Loucy (cell line): ENCODE data around the gene PACC1.

Experiments
- EZH2phosphoT487 ChIP-seq: fragments of 200-600 bp; IDR thresholded peaks from 2 replicates; pipeline ENCODE4 v1.6.1; 2018; ENCODE audit warnings: antibody characterized with exemption, mild to moderate bottlenecking, moderate library complexity, borderline replicate concordance
- TF ChIP-seq, protein P1 (sequence below): fragments of 200-600 bp; sonication (generic); conservative IDR thresholded peaks from 2 replicates; pipeline ENCODE4 v1.5.1; 2014; ENCODE audit warnings: mild to moderate bottlenecking, antibody characterized with exemption, low read length

DNA sequence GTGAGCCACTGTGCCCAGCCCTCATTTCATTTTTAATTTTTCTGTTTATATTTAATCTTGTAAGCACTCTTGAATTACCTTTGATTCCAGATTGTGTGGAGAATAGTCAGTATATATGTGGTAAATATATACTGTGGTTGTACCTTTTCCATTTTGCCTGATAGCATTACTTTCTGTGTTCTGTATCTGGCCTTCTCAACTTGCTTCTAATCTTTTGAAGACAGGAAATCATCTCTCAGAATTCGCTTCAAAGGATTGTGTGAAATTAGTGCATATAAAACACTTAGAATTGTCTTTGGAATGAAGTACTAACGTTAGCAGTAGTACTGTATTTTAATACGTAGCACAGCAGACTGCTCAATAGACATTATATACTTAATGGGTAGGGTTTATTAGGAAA is 91.6 kb downstream of the PACC1 start:
- TF ChIP-seq, protein P1, sequence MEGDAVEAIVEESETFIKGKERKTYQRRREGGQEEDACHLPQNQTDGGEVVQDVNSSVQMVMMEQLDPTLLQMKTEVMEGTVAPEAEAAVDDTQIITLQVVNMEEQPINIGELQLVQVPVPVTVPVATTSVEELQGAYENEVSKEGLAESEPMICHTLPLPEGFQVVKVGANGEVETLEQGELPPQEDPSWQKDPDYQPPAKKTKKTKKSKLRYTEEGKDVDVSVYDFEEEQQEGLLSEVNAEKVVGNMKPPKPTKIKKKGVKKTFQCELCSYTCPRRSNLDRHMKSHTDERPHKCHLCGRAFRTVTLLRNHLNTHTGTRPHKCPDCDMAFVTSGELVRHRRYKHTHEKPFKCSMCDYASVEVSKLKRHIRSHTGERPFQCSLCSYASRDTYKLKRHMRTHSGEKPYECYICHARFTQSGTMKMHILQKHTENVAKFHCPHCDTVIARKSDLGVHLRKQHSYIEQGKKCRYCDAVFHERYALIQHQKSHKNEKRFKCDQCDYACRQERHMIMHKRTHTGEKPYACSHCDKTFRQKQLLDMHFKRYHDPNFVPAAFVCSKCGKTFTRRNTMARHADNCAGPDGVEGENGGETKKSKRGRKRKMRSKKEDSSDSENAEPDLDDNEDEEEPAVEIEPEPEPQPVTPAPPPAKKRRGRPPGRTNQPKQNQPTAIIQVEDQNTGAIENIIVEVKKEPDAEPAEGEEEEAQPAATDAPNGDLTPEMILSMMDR: no peak
- TF ChIP-seq EZH2phosphoT487: no peak
